Measurements from ENCODE around the gene SMOC1.

Gene SMOC1

GRCh38 chr14:70047598-70048312, 168.5 kb downstream of the SMOC1 start:
- DNase-seq = no peak

- DNase-seq = no peak
Measured at GRCh38 chr14:70048313-70048654, 169.1 kb downstream of the SMOC1 start.

GRCh38 chr14:70049605-70050004, 170.4 kb downstream of the SMOC1 start:
- DNase-seq = no peak

DNA sequence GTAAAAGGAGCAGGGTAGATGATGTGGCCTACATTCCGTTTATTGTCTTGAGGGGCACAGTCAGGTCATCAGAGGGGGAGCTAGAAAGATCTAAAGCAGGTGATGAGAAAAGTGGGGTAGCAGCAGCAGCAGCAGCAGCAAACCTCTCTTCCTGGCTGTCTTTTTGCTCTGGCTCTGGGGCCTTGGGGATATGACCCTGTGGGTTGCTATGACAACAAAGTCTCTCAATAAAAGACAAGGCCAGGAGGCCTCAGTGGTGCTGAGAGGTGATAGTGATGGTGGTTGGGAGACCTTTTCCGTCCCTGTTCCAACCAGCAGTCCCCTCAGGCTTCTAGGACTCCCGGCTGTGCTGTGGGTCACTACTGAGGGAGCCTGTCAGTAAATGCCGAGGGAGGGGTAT, 170.9 kb downstream of the SMOC1 start:
- DNase-seq = no peak

DNA sequence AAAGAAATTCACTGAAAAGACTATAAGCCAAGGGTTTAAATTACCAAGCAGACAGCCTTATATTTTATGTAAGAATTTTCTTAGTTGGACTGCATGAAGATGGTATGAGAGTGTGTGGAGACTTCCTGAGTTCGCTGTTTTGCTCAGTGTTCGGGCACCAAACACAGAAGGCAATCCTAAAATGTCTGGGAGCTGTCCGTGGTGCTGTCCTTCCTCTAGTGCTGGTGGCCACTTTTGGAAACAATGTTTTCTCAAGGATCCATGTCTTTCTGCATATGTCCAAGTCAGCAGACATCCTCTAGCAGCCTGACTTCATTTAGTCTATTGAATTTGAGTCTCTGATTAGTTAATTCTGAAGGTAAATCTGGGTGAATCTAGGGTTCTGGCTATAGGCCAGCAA, 173.8 kb downstream of the SMOC1 start:
- DNase-seq = peak; percentile 27

DNA sequence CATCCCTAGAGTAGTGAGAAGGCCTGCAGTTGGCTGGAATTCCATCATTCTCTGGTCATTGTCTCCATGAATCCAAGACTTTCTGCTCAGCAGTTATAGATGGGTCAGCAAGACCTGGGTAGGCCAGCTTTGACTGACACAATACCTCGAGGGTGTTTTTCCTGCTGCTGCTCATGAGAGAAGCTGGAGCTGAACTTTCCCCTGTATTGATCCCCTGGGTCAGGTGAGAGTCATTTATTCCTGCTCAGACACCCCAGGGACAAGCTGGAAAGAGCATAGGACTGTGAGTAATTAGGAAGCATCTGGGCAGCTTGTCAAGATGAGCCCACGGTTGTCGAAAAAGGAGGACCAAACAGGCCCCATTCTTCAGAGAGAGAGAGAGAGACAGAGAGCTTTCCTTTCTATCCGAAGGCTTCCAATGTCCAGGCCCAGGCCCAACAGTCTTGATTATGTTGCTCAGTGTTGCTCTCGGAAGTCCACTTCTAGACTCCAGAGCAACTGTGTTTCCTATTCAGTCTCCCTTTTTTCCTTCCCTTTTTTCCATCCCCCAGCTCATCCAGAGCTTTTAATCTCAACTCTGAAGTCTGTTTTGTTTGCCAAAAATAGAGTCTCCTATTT, 178.4 kb downstream of the SMOC1 start:
- no peak for DNase-seq

DNA sequence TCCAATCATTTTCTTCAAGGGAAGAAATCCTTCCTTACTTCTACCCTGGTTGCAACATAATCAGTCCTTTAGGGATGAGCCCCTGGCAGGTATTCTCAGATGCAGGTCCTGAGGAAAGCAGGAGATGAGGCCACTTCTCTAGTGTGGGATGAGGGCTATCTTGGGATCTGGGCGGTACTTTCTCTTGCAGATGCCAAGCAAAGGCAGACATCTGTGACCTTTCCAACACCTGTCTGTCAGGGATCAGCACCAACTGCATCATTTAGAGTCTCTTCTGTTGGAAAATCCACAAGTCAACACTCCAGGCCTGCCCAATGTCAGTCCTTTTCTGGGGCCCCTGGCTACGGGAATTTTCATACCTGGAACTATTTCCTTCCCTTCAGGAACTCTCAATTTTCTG, 180.3 kb downstream of the SMOC1 start:
- no peak for DNase-seq

DNA sequence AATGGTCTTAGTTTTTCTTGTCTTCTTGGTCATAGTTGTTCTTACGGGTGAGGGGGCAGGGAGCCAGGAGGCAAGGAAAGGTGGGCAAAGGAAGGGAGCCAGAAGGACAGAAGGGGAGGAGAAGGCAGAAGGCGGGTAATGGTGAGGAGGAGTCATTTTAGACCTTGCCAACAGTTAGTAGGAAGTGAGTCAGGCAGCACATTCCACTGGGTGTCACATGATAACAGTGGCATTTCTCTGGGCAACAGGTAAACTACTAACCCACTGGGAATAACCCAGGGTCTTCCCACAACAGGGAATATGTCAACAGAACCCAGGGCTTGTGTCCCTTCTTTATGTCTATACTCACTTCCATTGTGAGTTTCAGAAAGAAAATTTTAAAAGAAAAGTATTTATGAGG, 181.9 kb downstream of the SMOC1 start:
- no peak for DNase-seq

GRCh38 chr14:70064136-70064865, 185.1 kb downstream of the SMOC1 start:
- DNase-seq = no peak

- no peak for DNase-seq
Measured at GRCh38 chr14:70067810-70068209, 188.6 kb downstream of the SMOC1 start.

DNA sequence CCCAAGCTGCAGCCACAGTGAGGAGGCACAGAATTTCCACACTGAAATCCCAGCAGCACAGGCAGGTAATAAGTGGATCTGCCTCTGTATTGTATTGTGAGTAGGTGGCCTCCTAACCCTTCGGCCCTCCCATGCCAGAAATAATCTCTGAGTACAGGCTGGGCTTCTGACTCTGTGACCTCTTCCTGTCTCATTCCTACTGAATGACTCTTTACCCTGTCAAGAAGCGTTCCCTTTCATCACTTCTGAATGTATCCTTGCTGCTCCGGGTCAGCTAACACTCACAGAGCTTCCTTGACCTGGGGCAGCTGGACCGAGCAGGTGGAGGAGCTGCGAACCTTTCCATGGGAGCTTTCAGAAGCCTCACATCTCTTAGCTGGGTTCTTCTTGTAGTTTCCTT, 190.0 kb downstream of the SMOC1 start:
- no peak for DNase-seq

DNA sequence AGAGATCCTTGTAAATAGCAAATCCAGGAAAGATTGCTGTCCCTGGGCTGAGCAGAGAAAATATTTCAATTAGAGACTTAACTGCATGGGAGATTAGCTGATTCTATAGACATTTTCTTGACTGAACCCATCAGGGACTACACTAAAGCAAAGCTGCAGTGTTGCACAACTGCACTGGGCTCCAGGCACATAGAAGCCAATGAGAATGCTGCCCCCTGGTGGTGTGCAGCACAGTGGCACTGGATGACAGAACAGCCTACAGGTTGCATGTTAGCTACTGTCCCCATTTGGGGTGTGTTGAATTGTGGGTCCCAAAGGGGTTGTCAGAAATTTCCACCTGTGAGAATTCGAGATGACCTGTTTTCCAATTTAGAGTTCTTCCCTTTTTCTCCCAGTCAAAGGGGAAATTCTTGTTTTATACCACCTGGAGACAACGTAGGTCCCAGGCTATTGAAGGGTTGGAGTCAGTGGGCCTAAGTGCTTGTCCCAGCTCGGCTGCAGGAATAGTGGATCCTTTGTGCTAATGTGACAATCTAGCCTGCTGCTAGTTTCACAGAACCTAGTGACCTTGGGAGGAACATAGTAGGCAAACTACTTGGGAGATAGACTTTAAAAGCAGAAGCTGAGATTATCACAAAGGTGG, 194.8 kb downstream of the SMOC1 start:
- DNase-seq = peak; percentile 76

GRCh38 chr14:70077005-70077404, 197.8 kb downstream of the SMOC1 start:
- DNase-seq = no peak

DNA sequence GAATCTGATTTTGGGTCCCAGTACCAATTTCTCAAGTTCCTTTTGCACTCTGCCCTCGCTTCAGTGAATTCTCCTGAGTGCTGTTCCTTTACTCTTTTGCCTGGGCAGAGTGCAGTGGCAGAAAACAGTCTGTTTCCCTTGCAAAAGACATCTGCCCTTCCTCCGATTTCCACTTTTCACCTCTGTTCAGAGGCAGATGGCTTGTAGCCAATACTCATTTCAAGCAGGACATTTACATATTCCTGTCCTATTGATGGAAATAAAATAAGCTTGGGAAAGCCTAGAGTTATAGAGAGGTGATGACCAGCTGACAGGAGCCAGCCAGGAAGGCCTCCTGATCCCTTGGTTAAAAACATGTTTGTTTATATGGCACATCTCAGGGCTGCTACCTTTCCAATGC, 198.5 kb downstream of the SMOC1 start:
- no peak for DNase-seq

DNA sequence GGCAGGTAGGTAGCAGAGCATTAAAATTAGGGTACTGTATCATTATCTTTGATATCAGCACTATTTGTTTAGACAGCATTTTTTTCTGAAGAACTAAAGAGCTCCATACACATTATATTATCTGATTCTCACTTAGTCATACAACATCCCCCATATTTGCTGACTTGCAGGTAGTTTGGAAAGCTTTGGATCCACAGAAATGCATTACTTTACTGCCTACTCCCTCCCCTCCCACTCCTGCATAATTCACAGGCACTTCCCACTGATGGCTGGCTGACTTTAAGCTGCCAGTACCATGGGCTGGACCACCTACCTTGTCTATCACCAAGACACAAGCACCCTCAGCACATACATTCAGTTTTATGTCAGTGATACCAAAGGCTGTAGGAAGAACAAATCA, 199.1 kb downstream of the SMOC1 start:
- DNase-seq = no peak

GRCh38 chr14:70080076-70080475, 200.9 kb downstream of the SMOC1 start:
- DNase-seq = no peak

Measured in stimulated activated CD4-positive, alpha-beta T cell treated with anti-CD3 and anti-CD28 coated beads, Interleukin-15, amount 100 ng/mL, for 24 hours (primary cell).